K562 (cell line): ENCODE data around the gene SNAP23. TPM values are rescaled to one million over a fixed set of nuclear protein-coding genes. Genes with fewer than 3 reads are reported as not detected.

Source experiments
- ATAC-seq: fragments of 200-7000 bp; cut with Tn5 transposase; 3 replicates; pipeline ENCODE4 v1.9.1; 2020; ENCODE audit warnings: moderate library complexity
- BruUV-seq: library from RNA; stranded (reverse); fragments of 400-500 nt; replicated peaks from 2 replicates; lab custom pipeline; 2021; lab: Mats Ljungman, UMichigan
- CTCF ChIA-PET: fragments of 300-600 bp; formaldehyde crosslinking; extraction: SDS; loops from one replicate; lab custom pipeline; 2021; ENCODE audit warnings: low intra/inter-chr PET ratio; lab: Yijun Ruan, JAX
- POLR2A ChIA-PET: fragments of 300-600, 350-650 bp; sonication (Branson Sonifier 250); formaldehyde crosslinking; extraction: SDS; loops from one replicate; lab custom pipeline; 2021; ENCODE audit warnings: antibody characterized with exemption, inconsistent platforms; lab: Yijun Ruan, JAX
- DNase-seq, 4 experiments: peaks; one replicate each; pipeline versions ENCODE4 v3.0.0 to v3.0.0-alpha.2; 2011 to 2018; ENCODE audit warnings: low spot score in 3 of 4, mixed read lengths in 3 of 4; ENCODE audit errors: extremely low read depth in 1 of 4
- FAIRE-seq: peaks from 2 replicates; lab custom pipeline; 2011; peaks lifted over from hg19 to GRCh38; lab: Jason Lieb, UNC
- H2AFZ ChIP-seq: 2 replicates; pipeline ENCODE4 v1.6.0; 2011; ENCODE audit warnings: low read depth, low read length, control low read depth, inconsistent platforms
- H3K27ac ChIP-seq: fragments of 200-600 bp; 3 replicates; pipeline ENCODE4 v1.8.0; 2011; ENCODE audit warnings: low read depth, mild to moderate bottlenecking, control low read depth, inconsistent platforms, low read length, moderate library complexity, mixed read lengths; ENCODE audit errors: extremely low read depth
- H3K27me3 ChIP-seq, 2 experiments: fragments of 300-600 bp in 1 of 2; 2 replicates in 1 of 2; 3 replicates in 1 of 2; pipeline versions ENCODE4 v1.6.0 to v1.8.0; 2011; ENCODE audit warnings: inconsistent platforms in 2 of 2, low read length in 2 of 2, mild to moderate bottlenecking in 1 of 2, mixed read lengths in 1 of 2, moderate library complexity in 1 of 2; ENCODE audit not compliant: control insufficient read depth in 2 of 2, insufficient read depth in 2 of 2
- H3K36me3 ChIP-seq: fragments of 300-600 bp; 3 replicates; pipeline ENCODE4 v1.8.0; 2011; ENCODE audit warnings: mild to moderate bottlenecking, low read length, inconsistent platforms; ENCODE audit not compliant: control insufficient read depth, insufficient read depth
- H3K4me1 ChIP-seq, 2 experiments: fragments of 200-600 bp in 1 of 2; replicated peaks in 1 of 2; 2 replicates in 1 of 2; 3 replicates in 1 of 2; pipeline versions ENCODE4 v1.5.1 to v1.8.0; 2011; ENCODE audit warnings: inconsistent platforms in 2 of 2, low read length in 2 of 2, mild to moderate bottlenecking in 1 of 2, mixed read lengths in 1 of 2, moderate library complexity in 1 of 2; ENCODE audit not compliant: control insufficient read depth in 2 of 2, insufficient read depth in 2 of 2
- H3K4me2 ChIP-seq: 2 replicates; pipeline ENCODE4 v1.6.1; 2011; ENCODE audit warnings: low read length, control low read depth, inconsistent platforms, mixed read lengths; ENCODE audit not compliant: insufficient read depth
- H3K4me3 ChIP-seq: fragments of 200-600 bp; sonication (generic), shearing (Covaris generic); 2 replicates; pipeline ENCODE4 v1.5.1; 2016; ENCODE audit warnings: control low read depth, inconsistent platforms
- H3K79me2 ChIP-seq: fragments of 200-600 bp; 3 replicates; pipeline ENCODE4 v1.8.0; 2011; ENCODE audit warnings: low read length, inconsistent platforms; ENCODE audit not compliant: control insufficient read depth, insufficient read depth
- H3K9ac ChIP-seq, 2 experiments: 2 replicates each; pipeline versions ENCODE4 v1.6.0 to v1.6.1; 2011; ENCODE audit warnings: low read depth in 2 of 2, low read length in 2 of 2, control low read depth in 1 of 2, inconsistent platforms in 1 of 2, mild to moderate bottlenecking in 1 of 2, mixed read lengths in 1 of 2; ENCODE audit not compliant: insufficient read depth in 1 of 2
- H3K9me1 ChIP-seq: one replicate; pipeline ENCODE4 v1.6.0; 2011; ENCODE audit warnings: inconsistent platforms, mild to moderate bottlenecking, low read length, moderate library complexity; ENCODE audit not compliant: control insufficient read depth, insufficient read depth
- H3K9me3 ChIP-seq: replicated peaks from 2 replicates; pipeline ENCODE4 v1.5.1; 2011; ENCODE audit warnings: low read depth, low read length, inconsistent platforms; ENCODE audit not compliant: control insufficient read depth, insufficient read depth
- H4K20me1 ChIP-seq: replicated peaks from 2 replicates; pipeline ENCODE4 v1.6.1; 2011; ENCODE audit warnings: low read length, inconsistent platforms, mixed read lengths; ENCODE audit not compliant: control insufficient read depth, insufficient read depth
- CEBPB ChIP-seq: fragments of 450-650 bp; IDR thresholded peaks from 2 replicates; pipeline ENCODE4 v1.6.1; 2016; ENCODE audit warnings: missing genetic modification characterization, missing compliant biosample characterization
- CEBPG ChIP-seq, 3 experiments: fragments of 200-800 bp in 1 of 3; sonication (Bioruptor generic) in 1 of 3; sonication (generic) in 1 of 3; formaldehyde crosslinking in 1 of 3; IDR thresholded peaks in 2 of 3; conservative IDR thresholded peaks in 1 of 3; 2 replicates each; pipeline versions ENCODE4 v1.6.1 to v1.8.0; 2016 to 2022; ENCODE audit warnings: missing compliant biosample characterization in 2 of 3, missing genetic modification characterization in 2 of 3, mild to moderate bottlenecking in 1 of 3, missing genetic modification reagents in 1 of 3
- ETV5 ChIP-seq: sonication (generic); formaldehyde crosslinking; IDR thresholded peaks from 2 replicates; pipeline ENCODE4 v1.4.0; 2020; ENCODE audit warnings: low read depth, mild to moderate bottlenecking, missing genetic modification reagents
- KAT7 ChIP-seq: sonication (generic); formaldehyde crosslinking; IDR thresholded peaks from 2 replicates; pipeline ENCODE4 v1.8.0; 2022; ENCODE audit warnings: missing genetic modification reagents, mild to moderate bottlenecking, borderline replicate concordance
- WGBS: fragments of 100-300 bp; shearing (Covaris generic); methylation state at CpG from one replicate; pipeline ENCODE4 v1.1.6; 2016; ENCODE audit warnings: low coverage, mixed read lengths; ENCODE audit not compliant: insufficient coverage; ENCODE audit errors: missing lambda C conversion rate; 5-methylcytosine and 5-hydroxymethylcytosine counted together
- in situ Hi-C: fragments of 300-500 bp; cut with MboI; formaldehyde crosslinking; loops from 4 replicates; pipeline ENCODE4 v1.15.0; 2018; ENCODE audit warnings: inconsistent platforms, mixed read lengths
- intact Hi-C: fragments of 100-400 bp; cut with micrococcal nuclease; formaldehyde crosslinking; loops from 2 replicates; pipeline ENCODE4 v1.14.2; 2022
- polyA plus RNA-seq, 8 experiments: library from polyadenylated mRNA; depleted of rRNA in 4 of 8; stranded (reverse) in 5 of 8; unstranded in 3 of 8; fragments of >200 nt; fragmentation: Nextera tagmentation in 2 of 8; fragmentation: Illumina TruSeq in 1 of 8; extraction: Ambion mirVana in 2 of 8; extraction: Trizol in 1 of 8; gene quantifications; 2 replicates each; pipeline versions ENCODE4 v1.2.1 to v1.2.3, GENCODE V29; 2011 to 2014; ENCODE audit warnings: inconsistent platforms in 1 of 8, missing spikeins in 1 of 8
- total RNA-seq, 7 experiments: library from RNA; depleted of rRNA in 6 of 7; stranded (reverse); fragments of >200 nt in 6 of 7; fragmentation: Illumina TruSeq in 2 of 7; extraction: Trizol in 2 of 7; gene quantifications; 2 replicates each; pipeline versions ENCODE4 v1.2.1 to v1.2.3, GENCODE V29; 2011 to 2021; ENCODE audit warnings: low replicate concordance in 1 of 7
- TF ChIP-seq, protein P1 (sequence below): fragments of 450-650 bp; IDR thresholded peaks from 2 replicates; pipeline ENCODE4 v1.6.1; 2016; ENCODE audit warnings: mild to moderate bottlenecking, moderate library complexity

The SNAP23 gene
- total and polyA plus RNA-seq, 9 of the 15 experiments (the other 6 are each of a cell fraction or from before 2014, with no cell fraction given), result 78.9 to 168 (median 117) TPM

DNA sequence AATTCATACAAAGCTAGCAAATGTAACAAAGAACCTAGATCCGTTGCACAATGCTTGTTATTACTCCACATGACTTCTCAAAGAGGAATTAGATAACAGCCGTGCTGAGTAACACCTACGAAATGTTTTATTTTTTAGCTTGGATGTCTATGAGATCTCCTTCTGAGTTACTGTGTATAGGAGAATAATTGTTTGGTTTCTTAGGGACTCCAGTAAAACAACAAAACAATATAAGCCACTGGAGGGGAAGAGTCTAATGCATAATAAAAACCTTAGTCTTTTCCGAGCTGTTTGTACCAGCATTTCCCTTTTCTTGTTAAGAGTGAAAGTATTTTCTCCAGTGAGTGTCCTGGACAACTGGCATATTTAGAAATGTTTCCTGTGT is 15.6 kb downstream of the SNAP23 start:
- WGBS, result 44% methylated on average over 4 of the region's 4 CpGs
- intact Hi-C loops, result no loop called here
- no peak overlapping the region for H3K4me3 ChIP-seq
- ATAC-seq, result no peak
- H3K27me3 ChIP-seq, result no peaks in the 10 kb centered on the region
- H3K36me3 ChIP-seq, result peaks cover 52% of the 10 kb centered on the region
- H3K4me2 ChIP-seq, result no peak overlapping the region
- DNase-seq, result no peak
- in situ Hi-C loops, result no loop called here
- no peak overlapping the region for H3K9ac ChIP-seq
- peaks cover 0 to 18% of the 10 kb centered on the region in 2 experiments; a peak in 4 of 5 replicates for H3K4me1 ChIP-seq
- no peak for FAIRE-seq
- BruUV-seq, result no TSS peak
- no peak overlapping the region; the same call in 2 of the 3 replicates for H3K27ac ChIP-seq
- H3K9me3 ChIP-seq, result no peaks in the 10 kb centered on the region
- no peaks in the 10 kb centered on the region for H3K9me1 ChIP-seq
- H3K79me2 ChIP-seq, result peaks cover 49% of the 10 kb centered on the region
- TF ChIP-seq CEBPB (tag) (peak; percentile 96), KAT7 (CRISPR knock-in tag) (0 out of 2 replicates have a peak, but pooled peaks have one; percentile 29), ETV5 (CRISPR knock-in tag) (no peak), CEBPG (CRISPR knock-in tag; IDR thresholded peaks at IDR 0.05) (peak; percentile 71), CEBPG (tag; conservative IDR thresholded peaks at IDR 0.05 in 1 of 2, IDR thresholded peaks at IDR 0.05 in 1 of 2) (peak; percentile 78 to 91)
- TF ChIP-seq, protein P1, sequence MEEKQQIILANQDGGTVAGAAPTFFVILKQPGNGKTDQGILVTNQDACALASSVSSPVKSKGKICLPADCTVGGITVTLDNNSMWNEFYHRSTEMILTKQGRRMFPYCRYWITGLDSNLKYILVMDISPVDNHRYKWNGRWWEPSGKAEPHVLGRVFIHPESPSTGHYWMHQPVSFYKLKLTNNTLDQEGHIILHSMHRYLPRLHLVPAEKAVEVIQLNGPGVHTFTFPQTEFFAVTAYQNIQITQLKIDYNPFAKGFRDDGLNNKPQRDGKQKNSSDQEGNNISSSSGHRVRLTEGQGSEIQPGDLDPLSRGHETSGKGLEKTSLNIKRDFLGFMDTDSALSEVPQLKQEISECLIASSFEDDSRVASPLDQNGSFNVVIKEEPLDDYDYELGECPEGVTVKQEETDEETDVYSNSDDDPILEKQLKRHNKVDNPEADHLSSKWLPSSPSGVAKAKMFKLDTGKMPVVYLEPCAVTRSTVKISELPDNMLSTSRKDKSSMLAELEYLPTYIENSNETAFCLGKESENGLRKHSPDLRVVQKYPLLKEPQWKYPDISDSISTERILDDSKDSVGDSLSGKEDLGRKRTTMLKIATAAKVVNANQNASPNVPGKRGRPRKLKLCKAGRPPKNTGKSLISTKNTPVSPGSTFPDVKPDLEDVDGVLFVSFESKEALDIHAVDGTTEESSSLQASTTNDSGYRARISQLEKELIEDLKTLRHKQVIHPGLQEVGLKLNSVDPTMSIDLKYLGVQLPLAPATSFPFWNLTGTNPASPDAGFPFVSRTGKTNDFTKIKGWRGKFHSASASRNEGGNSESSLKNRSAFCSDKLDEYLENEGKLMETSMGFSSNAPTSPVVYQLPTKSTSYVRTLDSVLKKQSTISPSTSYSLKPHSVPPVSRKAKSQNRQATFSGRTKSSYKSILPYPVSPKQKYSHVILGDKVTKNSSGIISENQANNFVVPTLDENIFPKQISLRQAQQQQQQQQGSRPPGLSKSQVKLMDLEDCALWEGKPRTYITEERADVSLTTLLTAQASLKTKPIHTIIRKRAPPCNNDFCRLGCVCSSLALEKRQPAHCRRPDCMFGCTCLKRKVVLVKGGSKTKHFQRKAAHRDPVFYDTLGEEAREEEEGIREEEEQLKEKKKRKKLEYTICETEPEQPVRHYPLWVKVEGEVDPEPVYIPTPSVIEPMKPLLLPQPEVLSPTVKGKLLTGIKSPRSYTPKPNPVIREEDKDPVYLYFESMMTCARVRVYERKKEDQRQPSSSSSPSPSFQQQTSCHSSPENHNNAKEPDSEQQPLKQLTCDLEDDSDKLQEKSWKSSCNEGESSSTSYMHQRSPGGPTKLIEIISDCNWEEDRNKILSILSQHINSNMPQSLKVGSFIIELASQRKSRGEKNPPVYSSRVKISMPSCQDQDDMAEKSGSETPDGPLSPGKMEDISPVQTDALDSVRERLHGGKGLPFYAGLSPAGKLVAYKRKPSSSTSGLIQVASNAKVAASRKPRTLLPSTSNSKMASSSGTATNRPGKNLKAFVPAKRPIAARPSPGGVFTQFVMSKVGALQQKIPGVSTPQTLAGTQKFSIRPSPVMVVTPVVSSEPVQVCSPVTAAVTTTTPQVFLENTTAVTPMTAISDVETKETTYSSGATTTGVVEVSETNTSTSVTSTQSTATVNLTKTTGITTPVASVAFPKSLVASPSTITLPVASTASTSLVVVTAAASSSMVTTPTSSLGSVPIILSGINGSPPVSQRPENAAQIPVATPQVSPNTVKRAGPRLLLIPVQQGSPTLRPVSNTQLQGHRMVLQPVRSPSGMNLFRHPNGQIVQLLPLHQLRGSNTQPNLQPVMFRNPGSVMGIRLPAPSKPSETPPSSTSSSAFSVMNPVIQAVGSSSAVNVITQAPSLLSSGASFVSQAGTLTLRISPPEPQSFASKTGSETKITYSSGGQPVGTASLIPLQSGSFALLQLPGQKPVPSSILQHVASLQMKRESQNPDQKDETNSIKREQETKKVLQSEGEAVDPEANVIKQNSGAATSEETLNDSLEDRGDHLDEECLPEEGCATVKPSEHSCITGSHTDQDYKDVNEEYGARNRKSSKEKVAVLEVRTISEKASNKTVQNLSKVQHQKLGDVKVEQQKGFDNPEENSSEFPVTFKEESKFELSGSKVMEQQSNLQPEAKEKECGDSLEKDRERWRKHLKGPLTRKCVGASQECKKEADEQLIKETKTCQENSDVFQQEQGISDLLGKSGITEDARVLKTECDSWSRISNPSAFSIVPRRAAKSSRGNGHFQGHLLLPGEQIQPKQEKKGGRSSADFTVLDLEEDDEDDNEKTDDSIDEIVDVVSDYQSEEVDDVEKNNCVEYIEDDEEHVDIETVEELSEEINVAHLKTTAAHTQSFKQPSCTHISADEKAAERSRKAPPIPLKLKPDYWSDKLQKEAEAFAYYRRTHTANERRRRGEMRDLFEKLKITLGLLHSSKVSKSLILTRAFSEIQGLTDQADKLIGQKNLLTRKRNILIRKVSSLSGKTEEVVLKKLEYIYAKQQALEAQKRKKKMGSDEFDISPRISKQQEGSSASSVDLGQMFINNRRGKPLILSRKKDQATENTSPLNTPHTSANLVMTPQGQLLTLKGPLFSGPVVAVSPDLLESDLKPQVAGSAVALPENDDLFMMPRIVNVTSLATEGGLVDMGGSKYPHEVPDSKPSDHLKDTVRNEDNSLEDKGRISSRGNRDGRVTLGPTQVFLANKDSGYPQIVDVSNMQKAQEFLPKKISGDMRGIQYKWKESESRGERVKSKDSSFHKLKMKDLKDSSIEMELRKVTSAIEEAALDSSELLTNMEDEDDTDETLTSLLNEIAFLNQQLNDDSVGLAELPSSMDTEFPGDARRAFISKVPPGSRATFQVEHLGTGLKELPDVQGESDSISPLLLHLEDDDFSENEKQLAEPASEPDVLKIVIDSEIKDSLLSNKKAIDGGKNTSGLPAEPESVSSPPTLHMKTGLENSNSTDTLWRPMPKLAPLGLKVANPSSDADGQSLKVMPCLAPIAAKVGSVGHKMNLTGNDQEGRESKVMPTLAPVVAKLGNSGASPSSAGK, result no peak
- no peak overlapping the region for H2AFZ ChIP-seq
- ChIA-PET CTCF (no interaction called here), POLR2A (interaction anchor here (0.9 to 1.9 kb wide), 3 partner anchors 11 to 16 kb away, joined by 3 to 8 read pairs (median 6); no protein-coding TSS in a partner anchor)
- no peaks in the 10 kb centered on the region for H4K20me1 ChIP-seq
